NB4 (cell line): ENCODE data around the gene MEGF9.
"Not testable (repeated sequence)": the region's sequence is repeated elsewhere in the genome, so short reads cannot be mapped to it uniquely, and the experiment has no call there.

Source experiments
- DNase-seq: peaks from one replicate; pipeline ENCODE4 v3.0.0; 2010; ENCODE audit warnings: low read depth
- H3K4me3 ChIP-seq: one replicate; pipeline ENCODE4 v1.5.1; 2011; ENCODE audit warnings: mild to moderate bottlenecking, low read depth, low read length, moderate library complexity
- CTCF ChIP-seq: IDR thresholded peaks from one replicate; pipeline ENCODE4 v1.5.1; 2012; ENCODE audit warnings: low read depth, low read length
- MAX ChIP-seq: IDR thresholded peaks from 2 replicates; pipeline ENCODE4 v1.6.1; 2011; ENCODE audit warnings: low read depth, low read length
- MYC ChIP-seq: IDR thresholded peaks from 2 replicates; pipeline ENCODE4 v1.6.1; 2011; ENCODE audit warnings: low read depth, low read length
- POLR2A ChIP-seq: IDR thresholded peaks from 2 replicates; pipeline ENCODE4 v1.6.1; 2011; ENCODE audit warnings: mild to moderate bottlenecking; ENCODE audit not compliant: insufficient read length; ENCODE audit errors: extremely low read depth

Gene MEGF9

GRCh38 chr9:120562861-120563443 lies 151.3 kb downstream of the MEGF9 start:
- no peak for DNase-seq
- no peak for TF ChIP-seq POLR2A
- TF ChIP-seq MAX = no peak
- TF ChIP-seq CTCF = no peak
- TF ChIP-seq MYC = no peak
- no peak overlapping the region for H3K4me3 ChIP-seq

DNA sequence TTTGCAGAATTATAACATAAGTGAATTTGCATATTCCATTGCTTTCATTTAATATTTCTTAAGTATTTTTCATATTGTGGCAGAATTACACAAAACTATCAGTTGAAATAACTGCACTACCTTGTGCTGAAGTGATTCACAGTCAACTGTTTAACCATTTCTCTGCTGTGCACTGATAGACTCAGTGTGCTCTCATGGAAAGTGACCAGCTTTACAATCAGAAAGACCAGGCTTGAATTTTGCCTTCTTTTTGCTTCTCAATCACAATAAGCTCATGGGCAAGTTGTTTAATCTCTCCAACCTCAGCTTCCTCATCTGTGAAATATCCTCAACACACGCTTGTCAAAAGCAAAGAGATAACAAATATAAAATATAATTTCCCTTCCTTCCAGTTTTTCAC lies 152.6 kb downstream of the MEGF9 start:
- H3K4me3 ChIP-seq = no peak overlapping the region
- DNase-seq = no peak
- TF ChIP-seq CTCF = no peak
- TF ChIP-seq MYC = no peak

DNA sequence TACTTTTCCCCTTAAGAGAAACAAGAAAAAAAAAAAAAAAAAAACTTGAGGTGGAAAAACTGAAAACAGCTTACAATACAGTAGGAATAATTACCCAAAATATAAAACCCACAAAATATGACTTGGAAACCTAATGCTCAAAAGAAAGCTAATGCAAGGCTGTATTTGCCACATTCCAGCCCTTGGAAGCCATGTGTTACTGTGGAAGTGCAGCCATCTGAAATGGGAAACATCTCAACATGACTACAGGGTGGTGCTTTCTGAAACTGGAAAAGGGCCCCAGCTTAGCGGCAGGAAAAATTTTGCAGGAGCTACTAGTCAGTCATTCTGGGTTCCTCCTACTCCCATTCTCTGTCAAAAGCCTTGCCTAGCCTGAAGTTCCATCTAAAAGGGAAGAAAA lies 154.7 kb downstream of the MEGF9 start:
- H3K4me3 ChIP-seq = no peak overlapping the region
- TF ChIP-seq MAX (no peak), CTCF (no peak), MYC (no peak)
- DNase-seq = no peak

GRCh38 chr9:120558454-120558853 lies 155.8 kb downstream of the MEGF9 start:
- TF ChIP-seq MYC = no peak
- no peak for DNase-seq
- no peak overlapping the region for H3K4me3 ChIP-seq

GRCh38 chr9:120557205-120557604 lies 157.1 kb downstream of the MEGF9 start:
- TF ChIP-seq MYC (no peak), CTCF (no peak), MAX (no peak), POLR2A (no peak)
- DNase-seq = no peak
- no peak overlapping the region for H3K4me3 ChIP-seq

GRCh38 chr9:120556775-120557174 lies 157.5 kb downstream of the MEGF9 start:
- no peak for TF ChIP-seq POLR2A
- no peak for TF ChIP-seq CTCF
- TF ChIP-seq MAX = no peak
- no peak for TF ChIP-seq MYC
- no peak for DNase-seq
- H3K4me3 ChIP-seq = no peak overlapping the region

- no peak overlapping the region for H3K4me3 ChIP-seq
- no peak for TF ChIP-seq POLR2A
- TF ChIP-seq CTCF = no peak
- peak; percentile 68; the same call in 1 of the 2 replicates for TF ChIP-seq MYC
- TF ChIP-seq MAX = peak; percentile 65
- DNase-seq = peak; percentile 79
These were observed 158.4 kb downstream of the MEGF9 start for GRCh38 chr9:120555839-120556238.

DNA sequence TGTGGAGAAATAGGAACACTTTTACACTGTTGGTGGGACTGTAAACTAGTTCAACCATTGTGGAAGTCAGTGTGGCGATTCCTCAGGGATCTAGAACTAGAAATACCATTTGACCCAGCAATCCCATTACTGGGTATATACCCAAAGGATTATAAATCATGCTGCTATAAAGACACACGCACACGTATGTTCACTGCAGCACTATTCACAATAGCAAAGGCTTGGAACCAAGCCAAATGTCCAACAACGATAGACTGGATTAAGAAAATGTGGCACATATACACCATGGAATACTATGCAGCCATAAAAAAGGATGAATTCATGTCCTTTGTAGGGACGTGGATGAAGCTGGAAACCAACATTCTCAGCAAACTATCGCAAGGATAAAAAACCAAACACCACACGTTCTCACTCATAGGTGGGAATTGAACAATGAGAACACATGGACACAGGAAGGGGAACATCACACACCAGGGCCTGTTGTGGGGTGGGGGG lies 162.0 kb downstream of the MEGF9 start:
- DNase-seq, H3K4me3 ChIP-seq: not testable (repeated sequence)
